Measurements from ENCODE around the gene FUT6. TPM values are rescaled to one million over a fixed set of nuclear protein-coding genes. Genes with fewer than 3 reads are reported as not detected.

The FUT6 gene
- total and polyA plus RNA-seq, 4 donors: 2.6 to 14.0 (median 7.3) TPM

DNA sequence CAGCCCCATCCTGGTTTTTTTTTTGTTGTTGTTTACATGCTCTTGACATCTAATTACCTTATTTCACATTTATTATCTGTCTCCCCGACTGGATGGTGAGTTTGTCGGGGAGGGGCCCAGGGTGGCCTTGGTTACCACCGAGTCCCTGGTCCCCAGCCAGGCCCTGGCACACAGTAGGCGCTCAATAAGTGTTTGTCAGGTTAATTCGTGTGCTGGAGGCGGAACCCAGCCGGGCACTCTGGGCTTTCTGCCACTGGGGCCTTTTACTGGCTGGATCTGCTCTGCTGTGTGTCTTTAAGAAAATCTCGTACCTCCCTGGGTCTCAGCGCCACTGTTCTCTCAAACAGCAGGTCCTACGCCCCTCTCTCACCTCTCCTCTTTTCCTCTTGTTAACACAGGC lies 30.0 kb downstream of the FUT6 start:
- Histone ChIP-seq H3K4me1 (ENCODE audit: control insufficient read depth in 4 of 4, insufficient read depth in 4 of 4, low read length in 3 of 4) (peaks cover 4 to 11% (median 8%) of the 10 kb centered on the region in 4 donors), H3K9ac (ENCODE audit: low read depth in 1 of 2, low read length in 2 of 2) (no peak overlapping the region), H3K27ac (ENCODE audit: low read depth in 1 of 2, low read length in 2 of 2) (peak overlapping the region in 1 of 2 donors; percentile 48), H3K27me3 (ENCODE audit: control insufficient read depth in 4 of 4, insufficient read depth in 4 of 4, low read length in 3 of 4) (no peaks in the 10 kb centered on the region), H3K9me3 (ENCODE audit: control insufficient read depth in 4 of 4, low read length in 3 of 4) (no peaks in the 10 kb centered on the region), H3K4me3 (ENCODE audit: low read depth in 1 of 3, low read length in 3 of 3) (no peak overlapping the region), H3K36me3 (ENCODE audit: control insufficient read depth in 4 of 4, insufficient read depth in 3 of 4, low read depth in 1 of 4, low read length in 3 of 4) (peaks cover 0 to 1% (median 0%) of the 10 kb centered on the region in 4 donors)
- no peak for DNase-seq (ENCODE audit: low spot score)
- 77% methylated on average over 10 of the region's 10 CpGs for WGBS
- TF ChIP-seq TAF1 (conservative IDR thresholded peaks at IDR 0.05) (no peak), FOXA2 (IDR thresholded peaks at IDR 0.05) (no peak), RAD21 (IDR thresholded peaks at IDR 0.05) (no peak)
- TF ChIP-seq, protein P1, sequence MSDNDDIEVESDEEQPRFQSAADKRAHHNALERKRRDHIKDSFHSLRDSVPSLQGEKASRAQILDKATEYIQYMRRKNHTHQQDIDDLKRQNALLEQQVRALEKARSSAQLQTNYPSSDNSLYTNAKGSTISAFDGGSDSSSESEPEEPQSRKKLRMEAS (IDR thresholded peaks at IDR 0.05): no peak
- TF ChIP-seq, protein P2, sequence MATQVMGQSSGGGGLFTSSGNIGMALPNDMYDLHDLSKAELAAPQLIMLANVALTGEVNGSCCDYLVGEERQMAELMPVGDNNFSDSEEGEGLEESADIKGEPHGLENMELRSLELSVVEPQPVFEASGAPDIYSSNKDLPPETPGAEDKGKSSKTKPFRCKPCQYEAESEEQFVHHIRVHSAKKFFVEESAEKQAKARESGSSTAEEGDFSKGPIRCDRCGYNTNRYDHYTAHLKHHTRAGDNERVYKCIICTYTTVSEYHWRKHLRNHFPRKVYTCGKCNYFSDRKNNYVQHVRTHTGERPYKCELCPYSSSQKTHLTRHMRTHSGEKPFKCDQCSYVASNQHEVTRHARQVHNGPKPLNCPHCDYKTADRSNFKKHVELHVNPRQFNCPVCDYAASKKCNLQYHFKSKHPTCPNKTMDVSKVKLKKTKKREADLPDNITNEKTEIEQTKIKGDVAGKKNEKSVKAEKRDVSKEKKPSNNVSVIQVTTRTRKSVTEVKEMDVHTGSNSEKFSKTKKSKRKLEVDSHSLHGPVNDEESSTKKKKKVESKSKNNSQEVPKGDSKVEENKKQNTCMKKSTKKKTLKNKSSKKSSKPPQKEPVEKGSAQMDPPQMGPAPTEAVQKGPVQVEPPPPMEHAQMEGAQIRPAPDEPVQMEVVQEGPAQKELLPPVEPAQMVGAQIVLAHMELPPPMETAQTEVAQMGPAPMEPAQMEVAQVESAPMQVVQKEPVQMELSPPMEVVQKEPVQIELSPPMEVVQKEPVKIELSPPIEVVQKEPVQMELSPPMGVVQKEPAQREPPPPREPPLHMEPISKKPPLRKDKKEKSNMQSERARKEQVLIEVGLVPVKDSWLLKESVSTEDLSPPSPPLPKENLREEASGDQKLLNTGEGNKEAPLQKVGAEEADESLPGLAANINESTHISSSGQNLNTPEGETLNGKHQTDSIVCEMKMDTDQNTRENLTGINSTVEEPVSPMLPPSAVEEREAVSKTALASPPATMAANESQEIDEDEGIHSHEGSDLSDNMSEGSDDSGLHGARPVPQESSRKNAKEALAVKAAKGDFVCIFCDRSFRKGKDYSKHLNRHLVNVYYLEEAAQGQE (IDR thresholded peaks at IDR 0.05): no peak
- TF ChIP-seq, protein P3, sequence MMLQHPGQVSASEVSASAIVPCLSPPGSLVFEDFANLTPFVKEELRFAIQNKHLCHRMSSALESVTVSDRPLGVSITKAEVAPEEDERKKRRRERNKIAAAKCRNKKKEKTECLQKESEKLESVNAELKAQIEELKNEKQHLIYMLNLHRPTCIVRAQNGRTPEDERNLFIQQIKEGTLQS (IDR thresholded peaks at IDR 0.05): no peak

DNA sequence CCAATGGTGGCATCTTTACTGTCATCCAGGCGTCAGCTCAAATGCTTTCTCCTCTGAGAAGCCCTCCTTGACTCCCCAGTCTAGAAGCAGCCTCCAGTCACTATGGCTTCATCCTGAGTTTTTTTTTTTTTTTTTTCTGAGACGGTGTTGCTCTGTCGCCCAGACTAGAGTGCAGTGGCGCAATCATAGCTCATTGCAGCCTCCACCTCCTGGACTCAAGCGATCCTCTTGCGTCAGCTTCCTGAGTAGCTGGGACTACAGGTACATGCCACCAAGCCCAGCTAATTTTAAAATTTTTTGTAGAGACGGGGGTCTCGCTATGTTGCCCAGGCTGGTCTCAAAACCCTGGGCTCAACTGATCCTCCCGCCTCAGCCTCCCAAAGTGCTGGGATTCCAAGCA lies 30.4 kb downstream of the FUT6 start:
- Histone ChIP-seq H3K36me3 (ENCODE audit: control insufficient read depth in 4 of 4, insufficient read depth in 3 of 4, low read depth in 1 of 4, low read length in 3 of 4) (peaks cover 0 to 1% (median 0%) of the 10 kb centered on the region in 4 donors), H3K4me3 (ENCODE audit: low read depth in 1 of 3, low read length in 3 of 3) (no peak overlapping the region), H3K4me1 (ENCODE audit: control insufficient read depth in 4 of 4, insufficient read depth in 4 of 4, low read length in 3 of 4) (peaks cover 7 to 11% (median 11%) of the 10 kb centered on the region in 4 donors), H3K27me3 (ENCODE audit: control insufficient read depth in 4 of 4, insufficient read depth in 4 of 4, low read length in 3 of 4) (no peaks in the 10 kb centered on the region), H3K9ac (ENCODE audit: low read depth in 1 of 2, low read length in 2 of 2) (no peak overlapping the region), H3K27ac (ENCODE audit: low read depth in 1 of 2, low read length in 2 of 2) (peak overlapping the region in 1 of 2 donors; percentile 48), H3K9me3 (ENCODE audit: control insufficient read depth in 4 of 4, low read length in 3 of 4) (no peaks in the 10 kb centered on the region)
- 51% methylated on average over 9 of the region's 9 CpGs for WGBS
- DNase-seq (ENCODE audit: low spot score): no peak
- TF ChIP-seq, protein P3 (IDR thresholded peaks at IDR 0.05): peak; percentile 85
- TF ChIP-seq HNF4G (IDR thresholded peaks at IDR 0.05) (no peak), FOXA1 (IDR thresholded peaks at IDR 0.05) (no peak), RXRA (IDR thresholded peaks at IDR 0.05) (peak; percentile 32 to 52), RAD21 (IDR thresholded peaks at IDR 0.05) (no peak), GABPA (IDR thresholded peaks at IDR 0.05 in 1 of 2, conservative IDR thresholded peaks at IDR 0.05 in 1 of 2) (no peak), HNF4A (conservative IDR thresholded peaks at IDR 0.05) (peak; percentile 45 to 48), FOXA2 (IDR thresholded peaks at IDR 0.05) (no peak)
- TF ChIP-seq, protein P2 (IDR thresholded peaks at IDR 0.05): no peak

Data from liver (tissue), 9 donors.